Measurements from ENCODE around the gene HOXA6.

HOXA6 gene

GRCh38 chr7:27148756-27149641, 1.4 kb upstream of the HOXA6 start:
- no peak for DNase-seq

GRCh38 chr7:27148031-27148755, 619 bp upstream of the HOXA6 start:
- DNase-seq: no peak

GRCh38 chr7:27146491-27147198, 929 bp downstream of the HOXA6 start:
- no peak for DNase-seq

- DNase-seq: no peak
Measured at GRCh38 chr7:27145914-27146412, 1.6 kb downstream of the HOXA6 start.

- DNase-seq: no peak
Measured at GRCh38 chr7:27145165-27145913, 2.2 kb downstream of the HOXA6 start.

GRCh38 chr7:27144781-27145164, 2.8 kb downstream of the HOXA6 start:
- DNase-seq: no peak

- no peak for DNase-seq
Measured at GRCh38 chr7:27143950-27144780, 3.4 kb downstream of the HOXA6 start.

- DNase-seq: no peak
Measured at GRCh38 chr7:27143023-27143949, 4.3 kb downstream of the HOXA6 start, which contains the start of gene HOXA5. HOXA5 (minus strand) TSS chr7:27143681; CDS start chr7:27143607, 74 bp downstream.

GRCh38 chr7:27142580-27143022, 5.0 kb downstream of the HOXA6 start:
- no peak for DNase-seq

GRCh38 chr7:27141923-27142579, 5.5 kb downstream of the HOXA6 start:
- no peak for DNase-seq

GRCh38 chr7:27141137-27141922, 6.2 kb downstream of the HOXA6 start:
- DNase-seq: no peak

- no peak for DNase-seq
Measured at GRCh38 chr7:27140126-27140857, 7.3 kb downstream of the HOXA6 start.

- no peak for DNase-seq
Measured at GRCh38 chr7:27139334-27140125, 8.0 kb downstream of the HOXA6 start.

- no peak for DNase-seq
Measured at GRCh38 chr7:27138985-27139333, 8.6 kb downstream of the HOXA6 start.

- DNase-seq: no peak
Measured at GRCh38 chr7:27138472-27138871, 9.1 kb downstream of the HOXA6 start.

- DNase-seq: no peak
Measured at GRCh38 chr7:27137640-27138315, 9.8 kb downstream of the HOXA6 start.

- DNase-seq: no peak
Measured at GRCh38 chr7:27134392-27134791, 13.2 kb downstream of the HOXA6 start.
